Measurements from ENCODE around the gene ZBTB2.

Gene ZBTB2

DNA sequence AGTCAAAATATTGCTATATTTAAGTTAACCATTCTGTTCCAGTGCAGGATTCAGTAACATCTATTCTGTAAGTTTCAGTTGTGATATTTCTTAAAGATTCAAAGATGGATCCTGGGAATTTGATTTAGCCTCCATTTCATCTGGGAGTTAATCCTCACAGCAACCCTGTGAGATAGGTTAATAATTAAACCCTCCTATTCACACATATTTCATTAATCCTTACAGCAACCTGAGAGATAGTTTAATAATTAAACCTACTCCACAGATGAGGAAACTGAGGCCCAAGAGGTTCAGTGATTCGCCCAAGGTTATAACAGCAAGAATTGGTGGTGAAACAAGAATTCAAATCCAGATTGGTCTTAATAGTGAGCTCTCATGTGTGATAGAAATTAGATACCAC lies 10.9 kb upstream of the ZBTB2 start:
- no peak for TF ChIP-seq ZFX (IDR thresholded peaks at IDR 0.05)
- TF ChIP-seq, protein P1, sequence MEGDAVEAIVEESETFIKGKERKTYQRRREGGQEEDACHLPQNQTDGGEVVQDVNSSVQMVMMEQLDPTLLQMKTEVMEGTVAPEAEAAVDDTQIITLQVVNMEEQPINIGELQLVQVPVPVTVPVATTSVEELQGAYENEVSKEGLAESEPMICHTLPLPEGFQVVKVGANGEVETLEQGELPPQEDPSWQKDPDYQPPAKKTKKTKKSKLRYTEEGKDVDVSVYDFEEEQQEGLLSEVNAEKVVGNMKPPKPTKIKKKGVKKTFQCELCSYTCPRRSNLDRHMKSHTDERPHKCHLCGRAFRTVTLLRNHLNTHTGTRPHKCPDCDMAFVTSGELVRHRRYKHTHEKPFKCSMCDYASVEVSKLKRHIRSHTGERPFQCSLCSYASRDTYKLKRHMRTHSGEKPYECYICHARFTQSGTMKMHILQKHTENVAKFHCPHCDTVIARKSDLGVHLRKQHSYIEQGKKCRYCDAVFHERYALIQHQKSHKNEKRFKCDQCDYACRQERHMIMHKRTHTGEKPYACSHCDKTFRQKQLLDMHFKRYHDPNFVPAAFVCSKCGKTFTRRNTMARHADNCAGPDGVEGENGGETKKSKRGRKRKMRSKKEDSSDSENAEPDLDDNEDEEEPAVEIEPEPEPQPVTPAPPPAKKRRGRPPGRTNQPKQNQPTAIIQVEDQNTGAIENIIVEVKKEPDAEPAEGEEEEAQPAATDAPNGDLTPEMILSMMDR (conservative IDR thresholded peaks at IDR 0.05) = no peak
- H3K27ac ChIP-seq = no peak overlapping the region

DNA sequence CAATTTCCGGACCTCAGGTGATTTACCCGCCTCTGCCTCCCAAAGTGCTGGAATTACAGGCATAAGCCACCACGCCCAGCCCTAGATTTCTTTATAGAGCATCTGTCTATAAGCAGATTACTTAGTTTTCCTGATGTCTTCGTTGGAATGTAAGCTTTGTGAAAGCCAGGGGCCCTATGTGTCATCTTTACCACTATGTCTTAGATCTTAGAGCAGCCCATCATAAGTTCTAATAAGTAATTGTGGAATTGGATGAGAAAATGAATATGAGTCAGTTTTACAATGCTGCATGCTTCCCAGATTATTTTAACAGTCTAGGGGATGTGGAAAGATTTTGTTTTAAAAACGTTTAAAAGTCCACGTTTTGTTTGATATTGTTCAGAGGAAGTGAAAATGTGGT lies 9.1 kb upstream of the ZBTB2 start:
- TF ChIP-seq, protein P1 (conservative IDR thresholded peaks at IDR 0.05) = no peak
- no peak for TF ChIP-seq ZFX (IDR thresholded peaks at IDR 0.05)
- no peak overlapping the region for H3K27ac ChIP-seq

DNA sequence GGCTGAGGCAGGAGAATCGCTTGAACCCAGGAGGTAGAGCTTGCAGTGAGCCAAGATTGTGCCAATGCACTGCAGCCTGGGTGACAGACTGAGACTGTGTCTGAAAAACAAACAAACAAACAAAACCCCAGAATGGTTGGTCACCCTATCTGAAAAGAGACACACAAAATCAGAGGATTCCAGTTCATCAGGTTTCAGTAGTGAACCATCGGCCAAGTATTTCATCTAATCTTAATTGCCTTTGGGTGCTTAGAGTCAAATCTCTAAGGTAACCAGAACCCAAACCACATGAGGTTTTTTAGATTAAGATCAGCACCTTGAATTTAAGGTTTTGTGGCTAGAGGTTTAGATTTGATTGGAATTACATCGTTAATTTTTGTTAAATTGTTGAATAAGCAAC lies 8.3 kb upstream of the ZBTB2 start:
- no peak for TF ChIP-seq ZFX (IDR thresholded peaks at IDR 0.05)
- TF ChIP-seq, protein P1 (conservative IDR thresholded peaks at IDR 0.05) = no peak
- peak overlapping the region; percentile 29 for H3K27ac ChIP-seq

DNA sequence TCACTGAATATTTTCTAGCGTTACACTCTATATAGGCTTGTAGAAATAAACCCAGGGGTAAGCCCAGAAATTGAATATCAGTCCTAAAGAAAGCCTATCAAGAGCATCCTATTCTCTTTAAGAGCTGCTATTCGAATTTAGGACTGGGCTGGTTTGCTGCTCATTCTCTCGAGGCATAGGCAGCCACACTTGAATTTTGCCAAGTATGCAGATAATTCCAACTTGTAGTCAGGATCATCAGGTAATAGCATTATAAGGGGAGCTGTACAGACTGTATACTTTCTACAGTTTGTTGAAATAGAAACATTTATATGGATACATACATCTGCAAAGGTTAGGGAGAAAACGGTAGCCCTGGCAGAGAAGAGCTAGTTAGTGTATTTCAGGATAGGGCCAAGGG lies 2.1 kb upstream of the ZBTB2 start:
- H3K27ac ChIP-seq = no peak overlapping the region
- TF ChIP-seq, protein P1 (conservative IDR thresholded peaks at IDR 0.05) = no peak

DNA sequence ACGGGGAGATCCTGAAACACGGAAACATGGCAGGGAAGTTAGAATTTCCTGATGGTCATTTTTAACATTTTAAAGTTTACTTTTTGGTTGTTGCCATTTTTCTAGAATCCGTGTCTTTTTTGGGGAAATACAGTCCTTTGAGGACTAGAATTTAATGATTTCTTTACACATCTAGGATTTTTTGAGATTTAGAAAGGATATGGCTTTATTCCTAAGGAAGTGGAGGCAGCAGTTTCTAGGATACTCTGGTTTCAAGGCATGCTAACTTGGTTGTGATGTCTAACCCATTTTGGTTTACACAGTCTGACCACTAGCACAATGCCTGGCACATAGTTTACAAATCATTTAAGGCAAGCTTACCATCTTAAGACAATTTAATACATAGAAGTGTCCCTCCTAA lies 1.1 kb upstream of the ZBTB2 start:
- H3K27ac ChIP-seq = no peak overlapping the region
- TF ChIP-seq, protein P1 (conservative IDR thresholded peaks at IDR 0.05) = no peak
- TF ChIP-seq ZFX (IDR thresholded peaks at IDR 0.05) = no peak

DNA sequence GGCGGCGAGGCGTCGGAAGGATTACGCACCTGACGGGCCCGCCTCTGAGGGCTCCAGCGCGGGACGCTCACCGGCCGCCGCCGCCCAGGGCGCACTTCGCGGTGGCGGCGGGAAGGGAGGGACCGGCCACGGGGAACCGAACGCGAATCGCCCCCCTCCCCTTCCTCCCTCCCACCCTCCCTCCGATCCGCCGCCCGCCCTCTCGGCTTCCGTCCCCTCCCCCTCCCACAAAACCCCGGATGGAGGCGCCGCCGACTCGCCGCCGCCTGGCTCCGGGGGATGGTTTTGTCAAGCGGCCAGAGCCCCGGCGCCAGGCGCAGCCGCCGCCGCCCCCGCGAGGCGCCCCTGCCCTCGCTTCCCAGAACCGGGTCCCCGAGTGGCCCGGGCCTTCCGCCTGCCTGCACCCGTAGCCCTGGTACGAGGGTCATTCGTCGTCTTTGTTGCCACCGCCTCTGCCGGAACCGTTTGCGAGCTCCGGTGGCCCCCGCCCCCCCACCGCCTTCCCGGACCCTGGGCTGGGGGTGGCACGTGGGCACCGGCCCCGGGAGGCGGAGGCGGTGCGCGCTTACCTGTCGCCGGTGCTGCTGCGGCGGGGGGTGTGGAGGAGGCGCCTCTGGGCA lies 398 bp downstream of the ZBTB2 start:
- TF ChIP-seq, protein P1 (conservative IDR thresholded peaks at IDR 0.05) = no peak
- peak; percentile 41 for TF ChIP-seq ZFX (IDR thresholded peaks at IDR 0.05)
- H3K27ac ChIP-seq = peak overlapping the region; percentile 96

DNA sequence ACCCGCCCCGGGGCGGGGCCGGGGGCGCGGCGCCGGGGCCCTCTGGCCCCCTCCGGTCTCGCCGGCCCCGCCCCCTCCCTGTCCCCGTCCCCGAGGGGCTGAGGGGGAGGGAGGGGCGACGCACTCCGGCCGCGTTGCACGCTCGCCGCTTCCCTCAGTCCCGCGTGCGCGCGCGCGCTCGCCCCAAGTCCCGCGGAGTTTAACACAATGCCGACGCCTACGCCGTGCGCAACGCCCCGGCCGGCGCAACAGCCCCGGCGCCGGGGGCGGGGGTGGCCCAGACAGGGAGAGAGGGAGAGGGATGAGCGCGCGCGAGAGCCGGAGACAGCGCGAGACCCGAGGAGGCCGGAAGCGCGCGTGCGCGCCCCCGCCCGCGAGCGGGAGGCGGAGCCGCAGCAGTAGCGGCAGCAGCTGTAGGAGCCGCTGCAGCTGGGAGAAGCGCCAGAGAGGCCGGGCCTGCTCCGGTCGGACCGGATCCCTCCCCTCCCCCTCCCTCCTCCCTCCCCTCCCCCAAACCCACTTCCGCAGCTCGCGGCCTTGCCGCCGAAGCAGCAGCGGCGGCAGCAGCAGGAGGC lies 996 bp downstream of the ZBTB2 start:
- TF ChIP-seq, protein P1 (conservative IDR thresholded peaks at IDR 0.05) = no peak
- no peak for TF ChIP-seq ZFX (IDR thresholded peaks at IDR 0.05)
- H3K27ac ChIP-seq = peak overlapping the region; percentile 96
